NCI-H1694 treated with DMSO at 0.1 percent for 48 hours (cell line): ENCODE measurements around the gene TGFB2.

Experiments used
- DNase-seq: peaks from one replicate; lab custom pipeline; 2025; lab: John Stamatoyannopoulos, UW

TGFB2 gene

GRCh38 chr1:218425647-218426342 is 80.7 kb downstream of the TGFB2 start:
- DNase-seq = no peak

GRCh38 chr1:218426343-218426657 is 81.2 kb downstream of the TGFB2 start:
- DNase-seq = no peak

GRCh38 chr1:218429301-218429700 is 84.2 kb downstream of the TGFB2 start:
- DNase-seq = no peak

- no peak for DNase-seq
These were observed 85.2 kb downstream of the TGFB2 start for GRCh38 chr1:218430346-218430745.

- DNase-seq = no peak
These were observed 85.7 kb downstream of the TGFB2 start for GRCh38 chr1:218430822-218431221.

- DNase-seq = no peak
These were observed 86.3 kb downstream of the TGFB2 start for GRCh38 chr1:218431476-218431875.

- DNase-seq = no peak
These were observed 88.6 kb downstream of the TGFB2 start for GRCh38 chr1:218433744-218434143.

- DNase-seq = no peak
These were observed 90.4 kb downstream of the TGFB2 start for GRCh38 chr1:218435528-218435927.

GRCh38 chr1:218436346-218436745 is 91.2 kb downstream of the TGFB2 start:
- DNase-seq = no peak

GRCh38 chr1:218436997-218437396 is 91.9 kb downstream of the TGFB2 start:
- DNase-seq = no peak

- no peak for DNase-seq
These were observed 94.6 kb downstream of the TGFB2 start for GRCh38 chr1:218439541-218440295.

GRCh38 chr1:218443255-218443654 is 98.1 kb downstream of the TGFB2 start:
- no peak for DNase-seq

- DNase-seq = no peak
These were observed 99.0 kb downstream of the TGFB2 start for GRCh38 chr1:218444173-218444572.

- DNase-seq = no peak
These were observed 99.5 kb downstream of the TGFB2 start for GRCh38 chr1:218444588-218444987.

- DNase-seq = no peak
These were observed 102.0 kb downstream of the TGFB2 start for GRCh38 chr1:218447010-218447689.

- no peak for DNase-seq
These were observed 106.3 kb downstream of the TGFB2 start for GRCh38 chr1:218451415-218451814.

GRCh38 chr1:218454700-218455282 is 109.7 kb downstream of the TGFB2 start:
- no peak for DNase-seq

GRCh38 chr1:218456444-218456843 is 111.3 kb downstream of the TGFB2 start:
- DNase-seq = no peak

GRCh38 chr1:218459450-218459849 is 114.3 kb downstream of the TGFB2 start:
- DNase-seq = no peak

GRCh38 chr1:218459878-218460711 is 115.0 kb downstream of the TGFB2 start:
- no peak for DNase-seq

GRCh38 chr1:218461351-218461750 is 116.2 kb downstream of the TGFB2 start:
- DNase-seq = no peak

- DNase-seq = no peak
These were observed 117.0 kb downstream of the TGFB2 start for GRCh38 chr1:218462116-218462515.
